Endothelial cell of umbilical vein (primary cell): ENCODE measurements around the gene BSPRY. TPM values are rescaled to one million over a fixed set of nuclear protein-coding genes. Genes with fewer than 3 reads are reported as not detected.

Experiments used
- BruUV-seq: library from RNA; stranded (reverse); fragments of 400-500 nt; replicated peaks from 2 replicates; lab custom pipeline; 2021; lab: Mats Ljungman, UMichigan
- CTCF ChIA-PET: fragments of 300-600, 350-600 bp; sonication (Branson Sonifier 250); formaldehyde crosslinking; loops from one replicate; lab custom pipeline; 2021; ENCODE audit warnings: antibody characterized with exemption, inconsistent platforms; lab: Charles Lee
- POLR2A ChIA-PET: fragments of 300-600, 350-600 bp; sonication (Branson Sonifier 250); formaldehyde crosslinking; loops from one replicate; lab custom pipeline; 2021; ENCODE audit warnings: antibody characterized with exemption, inconsistent platforms; lab: Charles Lee
- DNase-seq: peaks from one replicate; pipeline ENCODE4 v3.0.0-alpha.2; 2011; ENCODE audit warnings: low read depth, low spot score
- FAIRE-seq: peaks from 2 replicates; lab custom pipeline; 2011; peaks lifted over from hg19 to GRCh38; lab: Jason Lieb, UNC
- H2AFZ ChIP-seq: 2 replicates; pipeline ENCODE4 v1.6.0; 2012; ENCODE audit warnings: low read depth, low read length, control low read depth, inconsistent platforms
- H3K27ac ChIP-seq: 2 replicates; pipeline ENCODE4 v1.5.1; 2011; ENCODE audit warnings: low read depth, mild to moderate bottlenecking, control low read depth, low read length, moderate library complexity; ENCODE audit not compliant: insufficient read depth
- H3K27me3 ChIP-seq, 2 experiments: 2 replicates each; pipeline versions ENCODE4 v1.6.0 to v1.6.1; 2011; ENCODE audit warnings: low read length in 2 of 2, mixed read lengths in 1 of 2; ENCODE audit not compliant: control insufficient read depth in 2 of 2, insufficient read depth in 2 of 2
- H3K36me3 ChIP-seq, 2 experiments: 2 replicates in 1 of 2; 3 replicates in 1 of 2; pipeline ENCODE4 v1.5.1; 2011; ENCODE audit warnings: low read length in 2 of 2, mild to moderate bottlenecking in 1 of 2, moderate library complexity in 1 of 2; ENCODE audit not compliant: control insufficient read depth in 2 of 2, insufficient read depth in 2 of 2; ENCODE audit errors: extremely low read depth in 1 of 2
- H3K4me1 ChIP-seq: 3 replicates; pipeline ENCODE4 v1.5.1; 2011; ENCODE audit warnings: mild to moderate bottlenecking, low read length; ENCODE audit not compliant: control insufficient read depth, insufficient read depth; ENCODE audit errors: extremely low read depth
- H3K4me2 ChIP-seq: 2 replicates; pipeline ENCODE4 v1.6.1; 2011; ENCODE audit warnings: low read length, control low read depth, mixed read lengths; ENCODE audit not compliant: insufficient read depth
- H3K4me3 ChIP-seq, 3 experiments: fragments of 200-600 bp in 1 of 3; sonication (generic), shearing (Covaris generic) in 1 of 3; replicated peaks in 1 of 3; 2 replicates each; pipeline ENCODE4 v1.5.1; 2011 to 2016; ENCODE audit warnings: control low read depth in 3 of 3, low read length in 3 of 3, mild to moderate bottlenecking in 2 of 3, inconsistent platforms in 1 of 3, low read depth in 1 of 3, moderate library complexity in 1 of 3; ENCODE audit not compliant: insufficient read depth in 1 of 3
- H3K79me2 ChIP-seq: 2 replicates; pipeline ENCODE4 v1.6.0; 2012; ENCODE audit warnings: low read length, inconsistent platforms; ENCODE audit not compliant: control insufficient read depth, insufficient read depth
- H3K9ac ChIP-seq: replicated peaks from 2 replicates; pipeline ENCODE3; 2011; ENCODE audit warnings: low read length, control low read depth; ENCODE audit not compliant: insufficient read depth; ENCODE audit errors: extremely low read depth
- H3K9me1 ChIP-seq: replicated peaks from 3 replicates; pipeline ENCODE4 v1.6.0; 2011; ENCODE audit warnings: mild to moderate bottlenecking, low read length; ENCODE audit not compliant: control insufficient read depth, insufficient read depth; ENCODE audit errors: extremely low read depth
- H3K9me3 ChIP-seq: replicated peaks from 2 replicates; pipeline ENCODE4 v1.5.1; 2012; ENCODE audit warnings: low read length, inconsistent platforms; ENCODE audit not compliant: control insufficient read depth, insufficient read depth
- H4K20me1 ChIP-seq: replicated peaks from 2 replicates; pipeline ENCODE3; 2011; ENCODE audit warnings: mild to moderate bottlenecking, low read length; ENCODE audit not compliant: control insufficient read depth, insufficient read depth; ENCODE audit errors: extremely low read depth
- EZH2 ChIP-seq: IDR thresholded peaks from 2 replicates; pipeline ENCODE4 v1.6.1; 2012; ENCODE audit warnings: borderline replicate concordance, low read depth, mild to moderate bottlenecking, moderate library complexity, low read length, inconsistent platforms; ENCODE audit not compliant: severe bottlenecking
- FOS ChIP-seq: IDR thresholded peaks from 2 replicates; pipeline ENCODE4 v1.6.1; 2011; ENCODE audit warnings: mild to moderate bottlenecking, low read length, moderate library complexity, borderline replicate concordance; ENCODE audit not compliant: insufficient read depth
- GATA2 ChIP-seq: IDR thresholded peaks from 2 replicates; pipeline ENCODE4 v1.7.0; 2011; ENCODE audit warnings: low read depth, mild to moderate bottlenecking, moderate library complexity, mixed read lengths, low read length; ENCODE audit not compliant: insufficient read length, insufficient read depth
- JUN ChIP-seq: IDR thresholded peaks from 2 replicates; pipeline ENCODE4 v1.6.1; 2011; ENCODE audit warnings: borderline replicate concordance, low read depth; ENCODE audit not compliant: insufficient read length, insufficient read depth
- MYC ChIP-seq: IDR thresholded peaks from one replicate; pipeline ENCODE4 v1.6.1; 2011; ENCODE audit warnings: mild to moderate bottlenecking, low read depth, low read length
- POLR2A ChIP-seq: IDR thresholded peaks from 2 replicates; pipeline ENCODE4 v1.6.1; 2012; ENCODE audit warnings: low read depth, mild to moderate bottlenecking, control low read depth, low read length
- POLR2AphosphoS5 ChIP-seq: IDR thresholded peaks from 2 replicates; pipeline ENCODE4 v1.6.1; 2012; ENCODE audit warnings: low read depth, mild to moderate bottlenecking, control low read depth, low read length, moderate library complexity; ENCODE audit not compliant: insufficient read depth
- dilution Hi-C: fragments of 300-500 bp; cut with MboI; formaldehyde crosslinking; loops from one replicate; pipeline ENCODE4 v1.15.0; 2019; ENCODE audit warnings: low sequenced_read_pairs; ENCODE audit not compliant: extremely low pct_ligation_motif_present
- intact Hi-C: fragments of 100-400 bp; cut with micrococcal nuclease; formaldehyde crosslinking; loops from one replicate; pipeline ENCODE4 v1.10.0; 2022
- polyA plus RNA-seq, 4 experiments: library from polyadenylated mRNA; depleted of rRNA in 3 of 4; stranded (reverse) in 3 of 4; unstranded in 1 of 4; fragments of >200 nt; gene quantifications; 2 replicates each; pipeline versions ENCODE4 v1.2.1 to v1.2.3, GENCODE V29; 2011 to 2012; ENCODE audit warnings: missing spikeins in 1 of 4
- total RNA-seq: library from RNA; stranded (reverse); gene quantifications from 2 replicates; pipeline ENCODE4 v1.2.3, GENCODE V29; 2021
- TF ChIP-seq, protein P1 (sequence below), 2 donors: IDR thresholded peaks; 1 replicate in 1 of 2; 2 replicates in 1 of 2; pipeline ENCODE4 v1.5.1; 2011; ENCODE audit warnings: low read length in 2 of 2, mild to moderate bottlenecking in 2 of 2, moderate library complexity in 2 of 2, control low read depth in 1 of 2, inconsistent platforms in 1 of 2, low read depth in 1 of 2; ENCODE audit not compliant: insufficient read depth in 1 of 2; ENCODE audit errors: extremely low read depth in 1 of 2
- TF ChIP-seq, protein P2 (sequence below): IDR thresholded peaks from 2 replicates; pipeline ENCODE4 v1.6.1; 2011; ENCODE audit not compliant: insufficient read depth, insufficient read length

The BSPRY gene
- total and polyA plus RNA-seq, 2 donors (not counting 3 experiments of a cell fraction or from before 2014, with no cell fraction given), result not detected

GRCh38 chr9:113313261-113313660 lies 36.1 kb upstream of the BSPRY start:
- CTCF ChIA-PET, result no interaction called here
- no peak for FAIRE-seq

More at GRCh38 chr9:113313261-113313660, 36.1 kb upstream of the BSPRY start:
- H4K20me1 ChIP-seq, result no peaks in the 10 kb centered on the region
- POLR2A ChIA-PET, result no interaction called here
- no peaks in the 10 kb centered on the region for H3K79me2 ChIP-seq
- dilution Hi-C loops, result no loop called here
- BruUV-seq, result no TSS peak
- H2AFZ ChIP-seq, result no peak overlapping the region
- H3K27ac ChIP-seq, result no peak overlapping the region
- intact Hi-C loops, result no loop called here
- no peak for DNase-seq
- no peaks in the 10 kb centered on the region for H3K36me3 ChIP-seq
- no peak overlapping the region for H3K4me3 ChIP-seq
- no peaks in the 10 kb centered on the region for H3K27me3 ChIP-seq
- no peaks in the 10 kb centered on the region for H3K4me1 ChIP-seq
- TF ChIP-seq JUN (no peak), EZH2 (no peak), FOS (no peak), POLR2A (no peak), GATA2 (no peak), POLR2AphosphoS5 (no peak), MYC (no peak)
- TF ChIP-seq, protein P1, sequence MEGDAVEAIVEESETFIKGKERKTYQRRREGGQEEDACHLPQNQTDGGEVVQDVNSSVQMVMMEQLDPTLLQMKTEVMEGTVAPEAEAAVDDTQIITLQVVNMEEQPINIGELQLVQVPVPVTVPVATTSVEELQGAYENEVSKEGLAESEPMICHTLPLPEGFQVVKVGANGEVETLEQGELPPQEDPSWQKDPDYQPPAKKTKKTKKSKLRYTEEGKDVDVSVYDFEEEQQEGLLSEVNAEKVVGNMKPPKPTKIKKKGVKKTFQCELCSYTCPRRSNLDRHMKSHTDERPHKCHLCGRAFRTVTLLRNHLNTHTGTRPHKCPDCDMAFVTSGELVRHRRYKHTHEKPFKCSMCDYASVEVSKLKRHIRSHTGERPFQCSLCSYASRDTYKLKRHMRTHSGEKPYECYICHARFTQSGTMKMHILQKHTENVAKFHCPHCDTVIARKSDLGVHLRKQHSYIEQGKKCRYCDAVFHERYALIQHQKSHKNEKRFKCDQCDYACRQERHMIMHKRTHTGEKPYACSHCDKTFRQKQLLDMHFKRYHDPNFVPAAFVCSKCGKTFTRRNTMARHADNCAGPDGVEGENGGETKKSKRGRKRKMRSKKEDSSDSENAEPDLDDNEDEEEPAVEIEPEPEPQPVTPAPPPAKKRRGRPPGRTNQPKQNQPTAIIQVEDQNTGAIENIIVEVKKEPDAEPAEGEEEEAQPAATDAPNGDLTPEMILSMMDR (IDR thresholded peaks at IDR 0.05; ENCODE audit: extremely low read depth in 1 of 2, insufficient read depth in 1 of 2, low read depth in 1 of 2, low read length in 2 of 2), result no peak
- TF ChIP-seq, protein P2, sequence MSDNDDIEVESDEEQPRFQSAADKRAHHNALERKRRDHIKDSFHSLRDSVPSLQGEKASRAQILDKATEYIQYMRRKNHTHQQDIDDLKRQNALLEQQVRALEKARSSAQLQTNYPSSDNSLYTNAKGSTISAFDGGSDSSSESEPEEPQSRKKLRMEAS, result no peak
- H3K9ac ChIP-seq, result no peak overlapping the region
- no peaks in the 10 kb centered on the region for H3K9me1 ChIP-seq
- H3K4me2 ChIP-seq, result no peak overlapping the region
- no peaks in the 10 kb centered on the region for H3K9me3 ChIP-seq
